Upper lobe of right lung (tissue), 1 donor: ENCODE results near the gene MAFB. TPM values are rescaled to one million over a fixed set of nuclear protein-coding genes. Genes with fewer than 3 reads are reported as not detected.

Experiments used
- ATAC-seq: fragments of 200-7000 bp; cut with Tn5 transposase; one replicate; pipeline ENCODE4 v1.9.1; 2020; ENCODE audit warnings: mild to moderate bottlenecking, moderate library complexity
- DNase-seq: peaks from one replicate; pipeline ENCODE4 v3.0.0-alpha.2; 2020
- H3K27ac ChIP-seq: fragments of 200-600 bp; one replicate; pipeline ENCODE4 v1.8.0; 2022
- H3K27me3 ChIP-seq: fragments of 200-600 bp; one replicate; pipeline ENCODE4 v1.8.0; 2022; ENCODE audit warnings: mild to moderate bottlenecking
- H3K36me3 ChIP-seq: fragments of 200-600 bp; one replicate; pipeline ENCODE4 v1.8.0; 2022
- H3K4me1 ChIP-seq: fragments of 200-600 bp; one replicate; pipeline ENCODE4 v1.8.0; 2022
- H3K4me3 ChIP-seq: fragments of 200-600 bp; one replicate; pipeline ENCODE4 v1.8.0; 2022; ENCODE audit warnings: mild to moderate bottlenecking
- H3K9me3 ChIP-seq: fragments of 200-600 bp; one replicate; pipeline ENCODE4 v1.8.0; 2022
- CTCF ChIP-seq: fragments of 200-600 bp; IDR thresholded peaks from one replicate; pipeline ENCODE4 v1.8.0; 2022; ENCODE audit warnings: antibody characterized with exemption
- intact Hi-C: fragments of 100-400 bp; cut with DNase I; formaldehyde crosslinking; loops from one replicate; pipeline ENCODE4 v1.11.0; 2022
- total RNA-seq: library from RNA; stranded (reverse); fragmentation: NEBNext Ultra II Directional; extraction: Animal tissue kit (Norgen Biotek cat#: 25700); gene quantifications from one replicate; pipeline ENCODE4 v1.2.1, GENCODE V29; 2021
- donor health status: DM: no; HTN: yes; CAD: no; lungs with severe emphysema.

MAFB gene
- total RNA-seq, 1 donor from 2014 or later = 37.3 TPM

GRCh38 chr20:40652441-40652987 is 36.5 kb downstream of the MAFB start:
- DNase-seq (no peak), ATAC-seq (no peak)
- TF ChIP-seq CTCF = no peak

GRCh38 chr20:40651151-40651550 is 37.9 kb downstream of the MAFB start:
- Histone ChIP-seq H3K4me3 (no peak overlapping the region), H3K27me3 (no peaks in the 10 kb centered on the region), H3K36me3 (no peaks in the 10 kb centered on the region), H3K4me1 (peaks cover 14% of the 10 kb centered on the region), H3K9me3 (no peaks in the 10 kb centered on the region), H3K27ac (no peak overlapping the region)
- ATAC-seq (no peak), DNase-seq (no peak)
- intact Hi-C loops = no loop called here
- no peak for TF ChIP-seq CTCF

More at GRCh38 chr20:40652441-40652987, 36.5 kb downstream of the MAFB start:
- intact Hi-C loops = no loop called here
- H3K4me1 ChIP-seq = peaks cover 6% of the 10 kb centered on the region
- no peak overlapping the region for H3K27ac ChIP-seq
- H3K27me3 ChIP-seq = no peaks in the 10 kb centered on the region
- no peak overlapping the region for H3K4me3 ChIP-seq
- no peaks in the 10 kb centered on the region for H3K9me3 ChIP-seq
- H3K36me3 ChIP-seq = no peaks in the 10 kb centered on the region

GRCh38 chr20:40650707-40651106 is 38.3 kb downstream of the MAFB start:
- intact Hi-C loops = no loop called here
- H3K4me1 ChIP-seq = peaks cover 18% of the 10 kb centered on the region
- H3K36me3 ChIP-seq = no peaks in the 10 kb centered on the region
- no peaks in the 10 kb centered on the region for H3K9me3 ChIP-seq
- H3K4me3 ChIP-seq = no peak overlapping the region
- H3K27ac ChIP-seq = no peak overlapping the region
- ATAC-seq (no peak), DNase-seq (no peak)
- no peaks in the 10 kb centered on the region for H3K27me3 ChIP-seq
- no peak for TF ChIP-seq CTCF

GRCh38 chr20:40648210-40649072 is 40.6 kb downstream of the MAFB start:
- ATAC-seq (no peak), DNase-seq (no peak)
- intact Hi-C loops = no loop called here
- Histone ChIP-seq H3K9me3 (no peaks in the 10 kb centered on the region), H3K27ac (no peak overlapping the region), H3K4me3 (no peak overlapping the region), H3K27me3 (no peaks in the 10 kb centered on the region), H3K36me3 (no peaks in the 10 kb centered on the region), H3K4me1 (peaks cover 19% of the 10 kb centered on the region)
- no peak for TF ChIP-seq CTCF

- Histone ChIP-seq H3K36me3 (no peaks in the 10 kb centered on the region), H3K4me1 (peaks cover 19% of the 10 kb centered on the region), H3K27me3 (no peaks in the 10 kb centered on the region), H3K4me3 (no peak overlapping the region), H3K27ac (no peak overlapping the region), H3K9me3 (no peaks in the 10 kb centered on the region)
- DNase-seq (no peak), ATAC-seq (no peak)
- TF ChIP-seq CTCF = no peak
- intact Hi-C loops = no loop called here
These were observed 42.2 kb downstream of the MAFB start for GRCh38 chr20:40646813-40647212.
